Gastroesophageal sphincter (tissue), 4 donors: ENCODE data around the gene DKK1. TPM values are rescaled to one million over a fixed set of nuclear protein-coding genes. Genes with fewer than 3 reads are reported as not detected.

Source experiments
- ATAC-seq: fragments of 150-250 bp; one replicate; pipeline ENCODE4 v1.9.1; 2016; ENCODE audit warnings: mild to moderate bottlenecking, moderate library complexity
- H3K27ac ChIP-seq, 4 donors: fragments of 200-600 bp; sonication (generic) in 3 of 4; 1 replicate in 3 of 4; 2 replicates in 1 of 4; pipeline ENCODE4 v1.5.1; 2016 to 2019
- H3K27me3 ChIP-seq: fragments of 200-600 bp; sonication (generic); one replicate; pipeline ENCODE4 v1.5.1; 2019
- H3K36me3 ChIP-seq, 2 donors: fragments of 200-600 bp; sonication (generic); one replicate each; pipeline ENCODE4 v1.5.1; 2019; ENCODE audit warnings: control low read depth in 1 of 2
- H3K4me1 ChIP-seq, 3 donors: fragments of 200-600 bp; sonication (generic); 1 replicate in 2 of 3; 2 replicates in 1 of 3; pipeline ENCODE4 v1.5.1; 2016 to 2019; ENCODE audit warnings: control low read depth in 2 of 3
- H3K4me3 ChIP-seq, 2 donors: fragments of 200-600 bp; sonication (generic); one replicate each; pipeline ENCODE4 v1.5.1; 2019; ENCODE audit warnings: mild to moderate bottlenecking in 1 of 2, moderate library complexity in 1 of 2
- H3K9me3 ChIP-seq, 3 donors: fragments of 200-600 bp; sonication (generic); one replicate each; pipeline ENCODE4 v1.5.1; 2017 to 2019; ENCODE audit warnings: control low read depth in 2 of 3
- EP300 ChIP-seq: sonication (generic); formaldehyde crosslinking; IDR thresholded peaks from one replicate; pipeline ENCODE4 v1.6.1; 2017; ENCODE audit warnings: antibody characterized with exemption, mild to moderate bottlenecking
- POLR2A ChIP-seq, 2 donors: fragments of 450-650 bp; IDR thresholded peaks; one replicate each; pipeline ENCODE4 v1.6.1; 2017; ENCODE audit warnings: antibody characterized with exemption in 2 of 2, mild to moderate bottlenecking in 2 of 2, moderate library complexity in 1 of 2
- POLR2AphosphoS5 ChIP-seq: sonication (generic); formaldehyde crosslinking; IDR thresholded peaks from one replicate; pipeline ENCODE4 v1.6.1; 2017; ENCODE audit warnings: antibody characterized with exemption
- WGBS, 2 donors: methylation state at CpG; one replicate each; pipeline ENCODE4 v1.1.5; 2018; ENCODE audit warnings: low coverage in 1 of 2; 5-methylcytosine and 5-hydroxymethylcytosine counted together
- total RNA-seq, 4 donors: library from RNA; depleted of rRNA; stranded (reverse); fragments of >200 nt; gene quantifications; one replicate each; pipeline ENCODE4 v1.1.0, GENCODE V29; 2016
- TF ChIP-seq, protein P1 (sequence below), 4 experiments: fragments of 200-600 bp in 2 of 4; fragments of 450-650 bp in 2 of 4; sonication (generic) in 1 of 4; IDR thresholded peaks; one replicate each; pipeline ENCODE4 v1.5.1; 2017 to 2019; ENCODE audit warnings: antibody characterized with exemption in 4 of 4, mild to moderate bottlenecking in 2 of 4, moderate library complexity in 2 of 4

DKK1 gene
- total RNA-seq, 4 donors from 2014 or later, result 3.1 to 7.5 TPM; not detected in 2

GRCh38 chr10:52312942-52313255, 1.2 kb upstream of the DKK1 start:
- Histone ChIP-seq H3K9me3 (no peaks in the 10 kb centered on the region), H3K27me3 (peaks cover 70% of the 10 kb centered on the region), H3K36me3 (no peaks in the 10 kb centered on the region), H3K27ac (no peak overlapping the region), H3K4me3 (peak overlapping the region in 1 of 2 donors; percentile 51), H3K4me1 (peaks cover 0 to 33% (median 13%) of the 10 kb centered on the region in 3 donors)
- 8 to 11% methylated on average over 1 to 3 of the region's 3 CpGs for WGBS, 2 donors
- no peak for ATAC-seq
- TF ChIP-seq, protein P1, sequence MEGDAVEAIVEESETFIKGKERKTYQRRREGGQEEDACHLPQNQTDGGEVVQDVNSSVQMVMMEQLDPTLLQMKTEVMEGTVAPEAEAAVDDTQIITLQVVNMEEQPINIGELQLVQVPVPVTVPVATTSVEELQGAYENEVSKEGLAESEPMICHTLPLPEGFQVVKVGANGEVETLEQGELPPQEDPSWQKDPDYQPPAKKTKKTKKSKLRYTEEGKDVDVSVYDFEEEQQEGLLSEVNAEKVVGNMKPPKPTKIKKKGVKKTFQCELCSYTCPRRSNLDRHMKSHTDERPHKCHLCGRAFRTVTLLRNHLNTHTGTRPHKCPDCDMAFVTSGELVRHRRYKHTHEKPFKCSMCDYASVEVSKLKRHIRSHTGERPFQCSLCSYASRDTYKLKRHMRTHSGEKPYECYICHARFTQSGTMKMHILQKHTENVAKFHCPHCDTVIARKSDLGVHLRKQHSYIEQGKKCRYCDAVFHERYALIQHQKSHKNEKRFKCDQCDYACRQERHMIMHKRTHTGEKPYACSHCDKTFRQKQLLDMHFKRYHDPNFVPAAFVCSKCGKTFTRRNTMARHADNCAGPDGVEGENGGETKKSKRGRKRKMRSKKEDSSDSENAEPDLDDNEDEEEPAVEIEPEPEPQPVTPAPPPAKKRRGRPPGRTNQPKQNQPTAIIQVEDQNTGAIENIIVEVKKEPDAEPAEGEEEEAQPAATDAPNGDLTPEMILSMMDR (IDR thresholded peaks at IDR 0.05), result no peak
- TF ChIP-seq POLR2AphosphoS5 (no peak), POLR2A (IDR thresholded peaks at IDR 0.05) (no peak), EP300 (no peak)

DNA sequence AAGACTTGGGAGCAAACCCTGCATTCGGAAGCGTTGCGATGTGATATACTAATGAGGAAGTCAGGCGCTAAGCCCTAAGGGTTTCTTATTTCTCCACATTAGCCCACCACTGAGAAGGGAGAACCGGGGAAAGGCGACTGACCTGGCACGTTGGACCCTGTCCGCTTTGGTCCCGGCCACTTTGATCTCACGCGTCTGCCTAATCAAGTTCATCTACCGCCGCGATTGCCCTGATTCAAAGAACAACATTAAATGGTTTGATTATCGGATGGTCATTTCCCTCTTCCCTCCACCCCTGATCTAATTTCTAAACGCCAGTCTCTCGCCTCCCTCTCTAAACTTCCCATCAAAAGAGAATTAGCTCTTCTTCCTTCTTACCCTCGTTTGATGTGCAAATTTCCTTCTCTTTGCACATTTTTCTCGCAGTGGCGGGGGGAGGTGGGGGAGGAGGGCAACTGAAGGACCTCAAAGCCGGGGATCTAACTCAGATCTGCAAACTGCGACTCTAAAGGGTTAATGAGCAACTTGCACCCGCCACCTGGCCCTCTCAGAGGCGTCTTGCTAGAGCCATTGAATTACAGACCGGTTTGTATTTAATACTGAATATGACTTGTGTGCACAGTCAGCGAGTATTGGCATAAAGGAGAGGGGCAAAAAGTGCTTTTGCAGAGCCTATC, 687 bp upstream of the DKK1 start:
- no peaks in the 10 kb centered on the region for H3K36me3 ChIP-seq
- H3K27me3 ChIP-seq, result peaks cover 67% of the 10 kb centered on the region
- H3K9me3 ChIP-seq, result no peaks in the 10 kb centered on the region
- WGBS, 2 donors, result 4 to 9% methylated on average over 17 to 18 of the region's 26 CpGs
- peaks cover 0 to 28% (median 13%) of the 10 kb centered on the region in 3 donors for H3K4me1 ChIP-seq
- peak overlapping the region; percentile 24 to 51 for H3K4me3 ChIP-seq
- TF ChIP-seq, protein P1 (IDR thresholded peaks at IDR 0.05), result no peak
- TF ChIP-seq POLR2AphosphoS5 (no peak), POLR2A (IDR thresholded peaks at IDR 0.05) (no peak), EP300 (no peak)
- ATAC-seq, result no peak
- no peak overlapping the region for H3K27ac ChIP-seq

- TF ChIP-seq POLR2AphosphoS5, result no peak
- TF ChIP-seq, protein P1 (IDR thresholded peaks at IDR 0.05), result no peak
- TF ChIP-seq POLR2A (IDR thresholded peaks at IDR 0.05), result no peak
- no peak for TF ChIP-seq EP300
- peaks cover 0 to 24% (median 13%) of the 10 kb centered on the region in 3 donors for H3K4me1 ChIP-seq
- no peaks in the 10 kb centered on the region for H3K36me3 ChIP-seq
- WGBS, 2 donors, result 28 to 54% methylated on average over 5 to 13 of the region's 36 CpGs
- peaks cover 55% of the 10 kb centered on the region for H3K27me3 ChIP-seq
- no peak overlapping the region for H3K27ac ChIP-seq
- no peaks in the 10 kb centered on the region for H3K9me3 ChIP-seq
- ATAC-seq, result peak; percentile 26
- peak overlapping the region in 1 of 2 donors; percentile 51 for H3K4me3 ChIP-seq
These were observed 906 bp downstream of the DKK1 start for GRCh38 chr10:52314822-52315552.

- 71% methylated on average over 1 of the region's 1 CpG; no CpG with 5 or more reads in 1 of the 2 donors for WGBS, 2 donors
- no peak for ATAC-seq
- Histone ChIP-seq H3K27me3 (peaks cover 47% of the 10 kb centered on the region), H3K36me3 (no peaks in the 10 kb centered on the region), H3K9me3 (no peaks in the 10 kb centered on the region), H3K4me3 (no peak overlapping the region), H3K4me1 (peaks cover 0 to 24% (median 13%) of the 10 kb centered on the region in 3 donors), H3K27ac (no peak overlapping the region)
- no peak for TF ChIP-seq POLR2AphosphoS5
These were observed 1.9 kb downstream of the DKK1 start for GRCh38 chr10:52316001-52316400.

DNA sequence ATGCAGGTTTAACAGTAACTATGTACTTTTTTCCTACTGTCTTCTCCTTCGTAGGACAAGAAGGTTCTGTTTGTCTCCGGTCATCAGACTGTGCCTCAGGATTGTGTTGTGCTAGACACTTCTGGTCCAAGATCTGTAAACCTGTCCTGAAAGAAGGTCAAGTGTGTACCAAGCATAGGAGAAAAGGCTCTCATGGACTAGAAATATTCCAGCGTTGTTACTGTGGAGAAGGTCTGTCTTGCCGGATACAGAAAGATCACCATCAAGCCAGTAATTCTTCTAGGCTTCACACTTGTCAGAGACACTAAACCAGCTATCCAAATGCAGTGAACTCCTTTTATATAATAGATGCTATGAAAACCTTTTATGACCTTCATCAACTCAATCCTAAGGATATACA, 2.4 kb downstream of the DKK1 start:
- no peaks in the 10 kb centered on the region for H3K9me3 ChIP-seq
- no peak overlapping the region for H3K27ac ChIP-seq
- no peaks in the 10 kb centered on the region for H3K36me3 ChIP-seq
- no peak overlapping the region for H3K4me3 ChIP-seq
- H3K4me1 ChIP-seq, result peaks cover 0 to 24% (median 13%) of the 10 kb centered on the region in 3 donors
- no peak for ATAC-seq
- no peak for TF ChIP-seq POLR2AphosphoS5
- TF ChIP-seq, protein P1 (IDR thresholded peaks at IDR 0.05), result no peak
- no peak for TF ChIP-seq EP300
- no peak for TF ChIP-seq POLR2A (IDR thresholded peaks at IDR 0.05)
- peaks cover 42% of the 10 kb centered on the region for H3K27me3 ChIP-seq
- 88 to 93% methylated on average over 4 of the region's 4 CpGs for WGBS, 2 donors
